ENCODE results near the gene MATR3.

GRCh38 chr5:139358064-139358463 lies 64.5 kb downstream of the MATR3 start:
- TF ChIP-seq POLR2AphosphoS5 (IDR thresholded peaks at IDR 0.05; ENCODE audit: low read depth, low read length) = no peak
- no peak for TF ChIP-seq POLR2A (IDR thresholded peaks at IDR 0.05; ENCODE audit: low read depth, low read length)
- TF ChIP-seq TAF1 (IDR thresholded peaks at IDR 0.05; ENCODE audit: borderline replicate concordance, low read depth, low read length) = no peak

All from GM12892 (cell line).